NCI-H526 treated with DMSO at 0.1 percent for 48 hours (cell line): ENCODE measurements around the gene FBXO36.

Experiments used
- DNase-seq: peaks from one replicate; lab custom pipeline; 2025; lab: John Stamatoyannopoulos, UW

FBXO36 gene

GRCh38 chr2:230050136-230050535 is 127.8 kb downstream of the FBXO36 start:
- no peak for DNase-seq

DNA sequence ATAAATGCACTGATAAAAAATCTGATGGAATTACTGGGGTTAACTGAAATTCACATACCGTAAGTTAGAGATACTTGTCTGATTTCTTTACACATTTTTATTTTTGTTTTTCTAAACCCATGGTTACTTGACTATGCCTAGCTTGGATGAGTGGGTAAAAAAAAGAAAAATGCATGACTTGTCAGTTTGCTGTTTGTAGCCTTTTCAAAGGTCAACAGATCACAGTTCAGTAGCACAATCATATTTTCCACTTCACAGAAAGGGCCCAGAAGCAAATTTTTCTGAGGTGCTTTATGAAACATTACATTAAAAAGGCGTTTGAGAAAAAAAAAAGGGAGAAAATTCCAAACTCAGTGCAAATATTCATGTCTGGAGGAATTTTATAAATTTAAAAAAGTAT is 130.0 kb downstream of the FBXO36 start:
- DNase-seq = no peak

GRCh38 chr2:230053753-230054478 is 131.6 kb downstream of the FBXO36 start:
- no peak for DNase-seq

DNA sequence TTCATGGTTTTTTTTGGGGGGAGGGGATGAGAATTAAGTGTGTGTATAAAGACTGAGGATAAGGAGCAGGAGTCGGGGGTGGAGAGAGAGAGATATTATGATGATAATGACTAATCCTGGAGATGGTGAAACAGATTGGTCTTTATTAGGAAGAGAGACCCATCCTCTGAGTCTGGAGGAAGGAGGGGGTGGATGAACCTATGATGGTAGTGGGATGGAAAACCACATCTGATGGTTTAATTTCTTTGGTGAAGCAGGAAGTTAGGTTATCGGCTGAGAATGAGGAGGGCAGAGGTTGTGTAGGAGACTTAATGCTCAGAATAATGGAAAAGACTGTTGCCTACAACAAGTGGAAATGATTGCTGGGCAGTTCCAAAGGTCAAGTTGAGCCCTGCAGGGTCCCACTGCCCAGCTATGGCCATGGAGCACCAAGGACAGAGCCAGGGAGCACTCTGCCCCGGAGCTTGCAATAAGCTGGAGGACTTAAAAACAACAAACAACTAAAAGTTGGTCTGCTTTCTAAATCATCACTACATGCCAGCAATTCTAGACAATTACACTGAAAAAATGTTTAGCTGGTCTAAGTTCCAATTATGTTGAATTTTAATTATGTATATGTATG is 138.5 kb downstream of the FBXO36 start:
- no peak for DNase-seq
